Spleen (tissue), 7 donors: ENCODE data around the gene C16orf95.

Experiments
- CTCF ChIP-seq, 11 experiments: fragments of 200-600 bp in 7 of 11; fragments of 450-650 bp in 4 of 11; sonication (generic) in 4 of 11; IDR thresholded peaks in 8 of 11; conservative IDR thresholded peaks in 3 of 11; 1 replicate in 7 of 11; 2 replicates in 4 of 11; pipeline versions ENCODE4 v1.4.0 to v1.8.0; 2016 to 2021; ENCODE audit warnings: antibody characterized with exemption in 11 of 11, inconsistent platforms in 4 of 11, mild to moderate bottlenecking in 1 of 11
- POLR2AphosphoS5 ChIP-seq, 3 donors: sonication (generic); formaldehyde crosslinking; IDR thresholded peaks; one replicate each; pipeline ENCODE4 v1.5.1; 2017; ENCODE audit warnings: antibody characterized with exemption in 3 of 3
- donor health status: DM: no; HTN: no; CAD: no; lungs with moderate emphysema.
- donor health status: DM: no; HTN: no; CAD: no.
- donor health status: DM: no; HTN: no; CAD: no.

- TF ChIP-seq CTCF (IDR thresholded peaks at IDR 0.05 in 8 of 11, conservative IDR thresholded peaks at IDR 0.05 in 3 of 11) (no peak), POLR2AphosphoS5 (IDR thresholded peaks at IDR 0.05) (no peak)
Observed at GRCh38 chr16:87339086-87339723, 22.0 kb upstream of the C16orf95 start.
